ENCODE results near the gene OR7A17. TPM values are rescaled to one million over a fixed set of nuclear protein-coding genes. Genes with fewer than 3 reads are reported as not detected.

OR7A17 gene
- total RNA-seq, 1 experiment from 2014 or later: not detected

DNA sequence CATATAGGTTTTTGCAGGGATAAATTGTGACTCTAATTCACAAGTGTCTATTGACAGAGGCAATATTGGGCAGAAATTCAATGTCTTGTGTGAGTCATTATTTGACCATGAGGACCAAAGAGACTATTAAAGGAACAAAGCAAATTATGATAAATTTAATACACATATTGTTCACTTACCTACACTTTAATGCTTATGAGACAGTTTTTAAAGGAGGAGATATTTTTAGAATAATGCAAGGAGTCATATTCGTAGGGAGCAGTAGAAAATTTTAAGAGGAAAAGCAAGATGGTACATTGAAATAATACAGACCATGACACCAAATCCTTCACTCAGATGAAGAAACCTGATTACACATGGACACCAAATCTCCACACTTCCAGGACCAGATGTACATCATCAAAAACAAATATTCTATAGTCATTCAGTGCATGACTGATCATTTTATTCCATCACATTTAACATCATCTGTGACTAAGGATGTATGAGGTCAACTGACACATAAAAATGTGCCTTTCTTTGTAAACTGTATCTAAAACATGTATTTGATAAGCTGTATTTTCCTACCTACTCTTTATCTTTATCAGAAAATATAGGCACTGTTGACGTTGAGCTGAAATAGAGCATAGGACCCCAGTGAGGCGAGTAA lies 4.2 kb upstream of the OR7A17 start (continued):
- no peak for TF ChIP-seq ARID4B (CRISPR knock-in tag; IDR thresholded peaks at IDR 0.05; ENCODE audit: borderline replicate concordance)
- no peak for TF ChIP-seq MXD4 (CRISPR knock-in tag; IDR thresholded peaks at IDR 0.05; ENCODE audit: borderline replicate concordance)
- no peak for TF ChIP-seq ZNF671 (CRISPR knock-in tag; IDR thresholded peaks at IDR 0.05)
- TF ChIP-seq SOX15 (CRISPR knock-in tag; IDR thresholded peaks at IDR 0.05): no peak

GRCh38 chr19:14871619-14872230 lies 14.2 kb downstream of the OR7A17 start:
- no peak overlapping the region for H3K27ac Mint-ChIP-seq
- POLR2A ChIA-PET: no interaction called here
- CTCF ChIA-PET: no interaction called here
- peaks cover 11% of the 10 kb centered on the region for H3K27me3 Mint-ChIP-seq (ENCODE audit: low read depth)
- H3K36me3 Mint-ChIP-seq: peaks cover 14% of the 10 kb centered on the region
- no peak overlapping the region for H3K4me3 Mint-ChIP-seq
- H3K4me1 Mint-ChIP-seq: no peaks in the 10 kb centered on the region
- H3K9me3 Mint-ChIP-seq: peaks cover 26% of the 10 kb centered on the region
- ATAC-seq (no peak), DNase-seq (ENCODE audit: low spot score) (no peak)
- TF ChIP-seq TP53 (CRISPR knock-in tag; IDR thresholded peaks at IDR 0.05) (no peak), NFYB (CRISPR knock-in tag; conservative IDR thresholded peaks at IDR 0.05; ENCODE audit: low read depth) (no peak), RORB (CRISPR knock-in tag; IDR thresholded peaks at IDR 0.05) (no peak), GRHL2 (CRISPR knock-in tag; IDR thresholded peaks at IDR 0.05; ENCODE audit: insufficient replicate concordance, severe bottlenecking) (no peak), TEAD1 (CRISPR knock-in tag; IDR thresholded peaks at IDR 0.05) (no peak), CREM (CRISPR knock-in tag; IDR thresholded peaks at IDR 0.05) (no peak), ZBTB43 (CRISPR knock-in tag; IDR thresholded peaks at IDR 0.05) (no peak), ZNF219 (CRISPR knock-in tag; IDR thresholded peaks at IDR 0.05; ENCODE audit: borderline replicate concordance) (no peak), CTCF (IDR thresholded peaks at IDR 0.05) (no peak), NR3C1 (CRISPR knock-in tag; conservative IDR thresholded peaks at IDR 0.05; ENCODE audit: low read depth) (no peak), FOXJ3 (CRISPR knock-in tag; IDR thresholded peaks at IDR 0.05; ENCODE audit: borderline replicate concordance) (no peak), MXD4 (CRISPR knock-in tag; IDR thresholded peaks at IDR 0.05; ENCODE audit: borderline replicate concordance) (no peak), RELA (CRISPR knock-in tag; IDR thresholded peaks at IDR 0.05; ENCODE audit: borderline replicate concordance) (no peak), ELF4 (CRISPR knock-in tag; IDR thresholded peaks at IDR 0.05; ENCODE audit: low read depth) (no peak), NR2C2 (CRISPR knock-in tag; IDR thresholded peaks at IDR 0.05) (no peak), IRF2 (CRISPR knock-in tag; IDR thresholded peaks at IDR 0.05; ENCODE audit: borderline replicate concordance, low read depth) (no peak)
- TF ChIP-seq, protein P1, sequence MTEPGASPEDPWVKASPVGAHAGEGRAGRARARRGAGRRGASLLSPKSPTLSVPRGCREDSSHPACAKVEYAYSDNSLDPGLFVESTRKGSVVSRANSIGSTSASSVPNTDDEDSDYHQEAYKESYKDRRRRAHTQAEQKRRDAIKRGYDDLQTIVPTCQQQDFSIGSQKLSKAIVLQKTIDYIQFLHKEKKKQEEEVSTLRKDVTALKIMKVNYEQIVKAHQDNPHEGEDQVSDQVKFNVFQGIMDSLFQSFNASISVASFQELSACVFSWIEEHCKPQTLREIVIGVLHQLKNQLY (CRISPR knock-in tag; IDR thresholded peaks at IDR 0.05): no peak
- TF ChIP-seq, protein P2, sequence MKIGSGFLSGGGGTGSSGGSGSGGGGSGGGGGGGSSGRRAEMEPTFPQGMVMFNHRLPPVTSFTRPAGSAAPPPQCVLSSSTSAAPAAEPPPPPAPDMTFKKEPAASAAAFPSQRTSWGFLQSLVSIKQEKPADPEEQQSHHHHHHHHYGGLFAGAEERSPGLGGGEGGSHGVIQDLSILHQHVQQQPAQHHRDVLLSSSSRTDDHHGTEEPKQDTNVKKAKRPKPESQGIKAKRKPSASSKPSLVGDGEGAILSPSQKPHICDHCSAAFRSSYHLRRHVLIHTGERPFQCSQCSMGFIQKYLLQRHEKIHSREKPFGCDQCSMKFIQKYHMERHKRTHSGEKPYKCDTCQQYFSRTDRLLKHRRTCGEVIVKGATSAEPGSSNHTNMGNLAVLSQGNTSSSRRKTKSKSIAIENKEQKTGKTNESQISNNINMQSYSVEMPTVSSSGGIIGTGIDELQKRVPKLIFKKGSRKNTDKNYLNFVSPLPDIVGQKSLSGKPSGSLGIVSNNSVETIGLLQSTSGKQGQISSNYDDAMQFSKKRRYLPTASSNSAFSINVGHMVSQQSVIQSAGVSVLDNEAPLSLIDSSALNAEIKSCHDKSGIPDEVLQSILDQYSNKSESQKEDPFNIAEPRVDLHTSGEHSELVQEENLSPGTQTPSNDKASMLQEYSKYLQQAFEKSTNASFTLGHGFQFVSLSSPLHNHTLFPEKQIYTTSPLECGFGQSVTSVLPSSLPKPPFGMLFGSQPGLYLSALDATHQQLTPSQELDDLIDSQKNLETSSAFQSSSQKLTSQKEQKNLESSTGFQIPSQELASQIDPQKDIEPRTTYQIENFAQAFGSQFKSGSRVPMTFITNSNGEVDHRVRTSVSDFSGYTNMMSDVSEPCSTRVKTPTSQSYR (CRISPR knock-in tag; IDR thresholded peaks at IDR 0.05): no peak
